SK-N-SH treated with all-trans-retinoic acid at 6 μM for 48 hours (cell line): Measurements from ENCODE around the gene EMC10.

Experiments used
- CREB5 ChIP-seq: fragments of 250-450 bp; sonication (Bioruptor Pico); IDR thresholded peaks from 2 replicates; pipeline ENCODE4 v1.5.1; 2020; ENCODE audit warnings: low read depth, mild to moderate bottlenecking, moderate library complexity
- GLIS3 ChIP-seq: fragments of 250-450 bp; sonication (Bioruptor Pico); IDR thresholded peaks from 2 replicates; pipeline ENCODE4 v1.5.0; 2020; ENCODE audit warnings: mild to moderate bottlenecking, moderate library complexity

DNA sequence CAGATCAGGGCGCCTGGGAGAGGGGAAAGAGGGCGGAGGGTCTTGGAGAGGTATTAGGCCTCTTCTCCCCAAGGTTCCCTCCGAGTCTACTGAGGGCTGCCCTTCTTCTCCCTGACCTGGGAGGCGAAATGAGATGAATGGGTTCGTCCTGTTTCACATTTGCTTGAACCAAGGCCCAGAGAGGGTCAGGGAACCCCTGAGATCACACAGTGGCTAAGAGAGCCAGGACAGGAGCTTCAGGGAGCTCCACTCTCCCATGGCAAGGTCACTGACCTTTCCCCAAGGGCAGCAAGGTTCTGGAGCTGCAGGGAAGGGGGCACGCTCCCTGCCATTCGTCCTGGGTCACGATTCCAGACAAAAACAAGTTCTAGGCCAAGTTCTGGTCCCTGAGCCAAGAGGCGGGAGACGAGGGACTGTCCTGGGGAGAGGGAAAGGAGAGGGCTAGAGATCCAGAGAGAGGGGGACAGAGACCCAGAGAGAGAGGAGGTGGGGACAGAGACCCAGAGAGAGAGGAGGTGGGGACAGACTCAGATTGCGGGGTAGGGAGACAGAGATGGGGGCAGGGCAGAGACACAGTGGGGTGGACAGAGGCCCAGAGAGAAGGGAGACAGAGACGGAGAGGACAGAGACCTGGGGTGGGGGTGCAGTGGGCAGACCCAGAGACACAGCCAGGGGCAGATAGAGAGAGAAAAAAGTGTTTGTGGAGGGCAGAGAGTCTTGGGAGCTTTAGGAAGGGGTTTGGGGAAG lies 36.9 kb downstream of the EMC10 start:
- no peak for TF ChIP-seq CREB5
- no peak for TF ChIP-seq GLIS3 (CRISPR knock-in tag)
